IMR-90 (cell line): ENCODE measurements around the gene IDH3G. TPM values are rescaled to one million over a fixed set of nuclear protein-coding genes. Genes with fewer than 3 reads are reported as not detected.
A peak's percentile ranks its signal among the peaks of the same experiment; 100 is the strongest.

Experiments used
- ATAC-seq: fragments of 200-7000 bp; cut with Tn5 transposase; 2 replicates; pipeline ENCODE4 v1.9.1; 2020; ENCODE audit warnings: low read depth, mild to moderate bottlenecking, moderate library complexity
- Bru-seq: library from RNA; stranded (reverse); fragments of 400-500 nt; gene quantifications from one replicate; lab custom pipeline; 2021; lab: Mats Ljungman, UMichigan
- BruChase-seq, 2 experiments: library from RNA; stranded (reverse); fragments of 400-500 nt; gene quantifications; one replicate each; lab custom pipeline; 2021; lab: Mats Ljungman, UMichigan
- BruUV-seq: library from RNA; stranded (reverse); fragments of 400-500 nt; replicated peaks from 2 replicates; lab custom pipeline; 2021; lab: Mats Ljungman, UMichigan
- CTCF ChIA-PET: fragments of 300-600 bp; formaldehyde crosslinking; extraction: SDS; loops from one replicate; lab custom pipeline; 2021; ENCODE audit warnings: antibody characterized with exemption; lab: Yijun Ruan, JAX
- POLR2A ChIA-PET: fragments of 300-600 bp; sonication (Branson Sonifier 250); formaldehyde crosslinking; loops from one replicate; lab custom pipeline; 2022; ENCODE audit warnings: antibody characterized with exemption; ENCODE audit not compliant: unreplicated experiment; lab: Charles Lee
- DNase-seq: peaks from one replicate; pipeline ENCODE4 v3.0.0; 2013
- H2AFZ ChIP-seq: replicated peaks from 2 replicates; pipeline ENCODE3; 2013; ENCODE audit warnings: low read length, mild to moderate bottlenecking; ENCODE audit not compliant: poor library complexity
- H2AK5ac ChIP-seq: 2 replicates; pipeline ENCODE4 v1.6.1; 2013; ENCODE audit warnings: low read depth, low read length, inconsistent platforms
- H2AK9ac ChIP-seq: replicated peaks from 2 replicates; pipeline ENCODE3; 2013; ENCODE audit warnings: mild to moderate bottlenecking, low read depth, low read length, moderate library complexity; ENCODE audit not compliant: poor library complexity
- H2BK120ac ChIP-seq: 2 replicates; pipeline ENCODE4 v1.6.1; 2013; ENCODE audit warnings: low read depth, low read length, inconsistent platforms
- H2BK15ac ChIP-seq: 3 replicates; pipeline ENCODE4 v1.6.1; 2013; ENCODE audit warnings: low read depth, low read length, inconsistent platforms
- H2BK20ac ChIP-seq: 2 replicates; pipeline ENCODE4 v1.6.1; 2013; ENCODE audit warnings: low read depth, mild to moderate bottlenecking, inconsistent platforms, low read length, moderate library complexity
- H2BK5ac ChIP-seq: 2 replicates; pipeline ENCODE4 v1.6.1; 2013; ENCODE audit warnings: mild to moderate bottlenecking, low read depth, low read length, inconsistent platforms; ENCODE audit not compliant: poor library complexity, severe bottlenecking
- H3K14ac ChIP-seq: replicated peaks from 2 replicates; pipeline ENCODE4 v1.6.1; 2013; ENCODE audit warnings: low read depth, low read length, inconsistent platforms
- H3K18ac ChIP-seq: 2 replicates; pipeline ENCODE4 v1.6.1; 2013; ENCODE audit warnings: low read depth, low read length, control low read depth
- H3K23ac ChIP-seq: 2 replicates; pipeline ENCODE4 v1.6.1; 2013; ENCODE audit warnings: low read depth, low read length, inconsistent platforms
- H3K27ac ChIP-seq: 2 replicates; pipeline ENCODE4 v1.5.1; 2013; ENCODE audit warnings: mild to moderate bottlenecking, control low read depth, low read length; ENCODE audit not compliant: insufficient read depth
- H3K27me3 ChIP-seq: 2 replicates; pipeline ENCODE4 v1.6.1; 2013; ENCODE audit warnings: low read length; ENCODE audit not compliant: control insufficient read depth, insufficient read depth
- H3K36me3 ChIP-seq: 2 replicates; pipeline ENCODE4 v1.6.1; 2013; ENCODE audit warnings: low read length, mixed read lengths; ENCODE audit not compliant: control insufficient read depth, insufficient read depth
- H3K4ac ChIP-seq: 2 replicates; pipeline ENCODE4 v1.6.1; 2013; ENCODE audit warnings: low read depth, low read length, inconsistent platforms
- H3K4me1 ChIP-seq: 2 replicates; pipeline ENCODE4 v1.6.1; 2013; ENCODE audit warnings: low read length, mixed read lengths; ENCODE audit not compliant: control insufficient read depth, insufficient read depth
- H3K4me2 ChIP-seq: 2 replicates; pipeline ENCODE4 v1.6.1; 2013; ENCODE audit warnings: low read depth, mild to moderate bottlenecking, control low read depth, low read length, moderate library complexity
- H3K4me3 ChIP-seq: 2 replicates; pipeline ENCODE4 v1.5.1; 2013; ENCODE audit warnings: low read depth, mild to moderate bottlenecking, control low read depth, low read length, moderate library complexity; ENCODE audit not compliant: insufficient read depth
- H3K56ac ChIP-seq: 2 replicates; pipeline ENCODE4 v1.6.1; 2013; ENCODE audit warnings: low read length, inconsistent platforms; ENCODE audit not compliant: insufficient read depth; ENCODE audit errors: extremely low read depth
- H3K79me1 ChIP-seq, 2 experiments: 2 replicates each; pipeline ENCODE4 v1.6.1; 2013; ENCODE audit warnings: low read length in 2 of 2, inconsistent platforms in 1 of 2, low read depth in 1 of 2
- H3K9ac ChIP-seq: 2 replicates; pipeline ENCODE4 v1.6.1; 2013; ENCODE audit warnings: low read depth, low read length, control low read depth
- H3K9me1 ChIP-seq: 2 replicates; pipeline ENCODE4 v1.6.1; 2013; ENCODE audit warnings: low read length, inconsistent platforms; ENCODE audit not compliant: insufficient read depth
- H3K9me3 ChIP-seq: 2 replicates; pipeline ENCODE4 v1.6.1; 2013; ENCODE audit warnings: low read length; ENCODE audit not compliant: control insufficient read depth, insufficient read depth
- H4K20me1 ChIP-seq: 2 replicates; pipeline ENCODE4 v1.6.1; 2013; ENCODE audit warnings: low read length, inconsistent platforms; ENCODE audit not compliant: insufficient read depth
- H4K5ac ChIP-seq: 2 replicates; pipeline ENCODE4 v1.6.1; 2013; ENCODE audit warnings: mild to moderate bottlenecking, low read depth, low read length, control low read depth
- H4K8ac ChIP-seq, 2 experiments: 2 replicates each; pipeline ENCODE4 v1.6.1; 2013; ENCODE audit warnings: low read depth in 2 of 2, low read length in 2 of 2, control low read depth in 1 of 2, inconsistent platforms in 1 of 2
- H4K91ac ChIP-seq: 2 replicates; pipeline ENCODE4 v1.6.1; 2013; ENCODE audit warnings: low read depth, low read length, inconsistent platforms; ENCODE audit not compliant: insufficient read depth
- CEBPB ChIP-seq: IDR thresholded peaks from 2 replicates; pipeline ENCODE4 v1.6.1; 2012; ENCODE audit warnings: low read depth, low read length, improper control_type of control experiment
- CHD1 ChIP-seq: IDR thresholded peaks from 2 replicates; pipeline ENCODE4 v1.6.1; 2012; ENCODE audit warnings: low read depth, low read length, improper control_type of control experiment
- MAZ ChIP-seq: IDR thresholded peaks from 2 replicates; pipeline ENCODE4 v1.6.1; 2012; ENCODE audit warnings: low read depth, mild to moderate bottlenecking, low read length, improper control_type of control experiment, moderate library complexity, borderline replicate concordance
- MXI1 ChIP-seq: IDR thresholded peaks from 2 replicates; pipeline ENCODE4 v1.6.1; 2012; ENCODE audit warnings: low read depth, mild to moderate bottlenecking, low read length, moderate library complexity, borderline replicate concordance
- NFE2L2 ChIP-seq: fragments of 150-350 bp; IDR thresholded peaks from 2 replicates; pipeline ENCODE4 v1.6.1; 2016; ENCODE audit warnings: low read depth, mild to moderate bottlenecking, low read length
- POLR2A ChIP-seq: IDR thresholded peaks from 2 replicates; pipeline ENCODE4 v1.6.1; 2012; ENCODE audit warnings: mild to moderate bottlenecking, low read depth, low read length
- RCOR1 ChIP-seq: IDR thresholded peaks from 2 replicates; pipeline ENCODE4 v1.6.1; 2012; ENCODE audit warnings: mild to moderate bottlenecking, low read length, improper control_type of control experiment; ENCODE audit not compliant: insufficient replicate concordance
- WGBS, 2 experiments: methylation state at CpG; one replicate each; pipeline versions ENCODE4 v1.1.5 to v1.1.7; 2013; ENCODE audit warnings: missing lambda C conversion rate in 2 of 2; ENCODE audit not compliant: insufficient read length in 1 of 2; ENCODE audit errors: extremely low coverage in 2 of 2; 5-methylcytosine and 5-hydroxymethylcytosine counted together
- dilution Hi-C: fragments of 300-500 bp; cut with HindIII; formaldehyde crosslinking; loops from one replicate; pipeline ENCODE4 v1.14.3; 2018; ENCODE audit warnings: low sequenced_read_pairs; ENCODE audit not compliant: unreplicated experiment
- in situ Hi-C: fragments of 300-500 bp; cut with MboI; formaldehyde crosslinking; loops from 3 replicates; pipeline ENCODE4 v1.14.3; 2019; ENCODE audit warnings: low sequenced_read_pairs, inconsistent platforms, mixed read lengths
- intact Hi-C: fragments of 100-400 bp; cut with micrococcal nuclease; formaldehyde crosslinking; loops from 2 replicates; pipeline ENCODE4 v1.10.0; 2022
- long read RNA-seq: library from polyadenylated mRNA; unstranded; transcript quantifications from one replicate; pipeline ENCODE4 v2.0.0, GENCODE V29; 2021; ENCODE audit not compliant: unreplicated experiment
- polyA plus RNA-seq, 3 experiments: library from polyadenylated mRNA; depleted of rRNA; stranded (reverse); fragments of >200 nt; gene quantifications; 2 replicates each; pipeline ENCODE4 v1.2.3, GENCODE V29; 2012; ENCODE audit warnings: low replicate concordance in 1 of 3
- total RNA-seq: library from RNA; depleted of rRNA; stranded (reverse); fragments of >200 nt; gene quantifications from 2 replicates; pipeline ENCODE4 v1.2.3, GENCODE V29; 2012; rRNA removed
- TF ChIP-seq, protein P1 (sequence below): conservative IDR thresholded peaks from 2 replicates; pipeline ENCODE4 v1.5.1; 2012; ENCODE audit warnings: mild to moderate bottlenecking, low read depth, low read length, improper control_type of control experiment
- TF ChIP-seq, protein P2 (sequence below): fragments of 150-350 bp; IDR thresholded peaks from 2 replicates; pipeline ENCODE4 v1.6.1; 2017; ENCODE audit warnings: mild to moderate bottlenecking, antibody characterized with exemption, low read length, low read depth

IDH3G gene
- 75.8 and 79.4 TPM in 2 replicates for total RNA-seq
- 85.7 and 95.0 TPM in 2 replicates for polyA plus RNA-seq (2012; rRNA removed)
- polyA plus RNA-seq (2012; cell fraction: cytosol; rRNA removed) = 67.0 and 200 TPM in 2 replicates
- polyA plus RNA-seq (2012; cell fraction: nucleus; rRNA removed; ENCODE audit: low replicate concordance) = 164 and 364 TPM in 2 replicates
- Bru-seq, nascent RNA = percentile 66 among the genes with signal in this experiment
- percentile 63 among the genes with signal in this experiment for BruChase-seq, experiment 1, labeled RNA remaining after a 6-hour chase
- percentile 64 among the genes with signal in this experiment for BruChase-seq, experiment 2, labeled RNA remaining after a 2-hour chase
- long read RNA-seq, partial matches to known transcripts = 16 of 86 reads
- long read RNA-seq, other reads (novel, unspliced or antisense) = 70 of 86 reads

DNA sequence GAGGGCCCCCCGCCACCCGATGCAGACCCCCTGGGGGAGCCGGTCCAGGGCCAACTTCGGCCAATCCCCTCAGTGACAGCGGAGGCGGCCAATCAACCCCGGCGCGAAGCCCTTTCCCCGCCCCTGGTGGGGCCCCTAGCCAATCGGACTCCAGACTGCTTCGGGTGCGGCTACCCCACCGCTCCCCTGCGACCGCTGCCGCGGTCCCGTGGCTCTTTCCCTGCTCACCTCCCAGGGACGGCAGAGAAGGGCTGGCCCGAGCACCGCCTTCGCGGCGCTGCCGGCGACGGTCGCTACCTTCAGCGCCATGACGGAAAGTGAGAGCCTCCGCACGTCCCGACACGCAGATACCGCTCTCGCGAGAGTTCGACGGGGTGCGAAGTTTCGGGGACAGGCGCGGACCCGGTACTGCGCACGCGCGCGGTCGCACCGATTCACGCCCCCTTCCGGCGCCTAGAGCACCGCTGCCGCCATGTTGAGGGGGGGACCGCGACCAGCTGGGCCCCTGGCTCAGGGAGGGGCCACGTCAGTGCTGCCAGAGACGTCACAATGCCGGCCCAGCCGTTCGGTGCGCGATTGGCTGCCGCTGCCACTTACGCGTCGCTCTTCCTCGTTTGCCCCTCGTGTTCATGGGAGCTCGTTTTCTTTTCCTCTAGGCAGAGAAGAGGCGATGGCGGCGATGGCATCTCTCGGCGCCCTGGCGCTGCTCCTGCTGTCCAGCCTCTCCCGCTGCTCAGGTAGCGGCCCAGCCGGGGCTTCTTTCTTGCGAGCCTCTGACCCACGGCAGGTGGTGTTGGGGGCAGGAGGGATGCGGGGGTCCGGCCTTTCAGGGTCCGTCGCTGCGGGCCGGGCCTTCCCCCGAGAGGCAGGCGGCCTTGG, at the start of gene IDH3G, which contains the start of gene SSR4:
Gene IDH3G (minus strand): TSS at position 358 of the 879 bp plus-strand sequence. CDS start 49 bp downstream, at position 309.
Gene SSR4 (plus strand): TSS at position 651 of the 879 bp plus-strand sequence. CDS start 20 bp downstream, at position 671.
- dilution Hi-C loops (no loop called here), in situ Hi-C loops (no loop called here), intact Hi-C loops (loop anchor here (5.0 kb wide), 1 partner anchor 133 kb away; the partner anchor contains the start of gene ARHGAP4)
- 0 out of 2 replicates have a peak, but pooled peaks cover 6% of the 10 kb centered on the region for H4K20me1 ChIP-seq
- no peaks in the 10 kb centered on the region; the same call in 1 of the 2 replicates for H3K9me3 ChIP-seq
- no peak within 1 kb of the TSS; the same call in 2 of the 3 replicates for H2BK15ac ChIP-seq
- H3K18ac ChIP-seq = peak within 1 kb of the TSS; percentile 90
- peak within 1 kb of the TSS; percentile 97 for H3K9ac ChIP-seq
- H3K9me1 ChIP-seq = peaks cover 6% of the 10 kb centered on the region; the same call in 1 of the 2 replicates
- H3K27ac ChIP-seq = peak within 1 kb of the TSS; percentile 99
- H3K56ac ChIP-seq = peak within 1 kb of the TSS; percentile 96
- peak within 1 kb of the TSS; percentile 99 for H2BK5ac ChIP-seq
- H2BK120ac ChIP-seq = peak within 1 kb of the TSS; percentile 87
- H3K23ac ChIP-seq = peak within 1 kb of the TSS; percentile 95; the same call in 1 of the 2 replicates
- H2AK9ac ChIP-seq = peak within 1 kb of the TSS; percentile 94
- peak; percentile 92 for ATAC-seq
- ChIA-PET CTCF (interaction anchor here (1.4 kb wide), 1 partner anchor 130 kb away, joined by 3 read pairs; no protein-coding TSS in a partner anchor), POLR2A (interaction anchor here (0.5 to 1.1 kb wide), 2 partner anchors 134 to 798 kb away, joined by 3 to 4 read pairs; no protein-coding TSS in a partner anchor)
- H4K91ac ChIP-seq = peak within 1 kb of the TSS; percentile 93
- peak within 1 kb of the TSS; percentile 94 for H3K4me3 ChIP-seq
- H4K8ac ChIP-seq = peak within 1 kb of the TSS; percentile 83 to 92
- no TSS peak for BruUV-seq
- H3K4me2 ChIP-seq = peak within 1 kb of the TSS; percentile 75
- H3K79me1 ChIP-seq = peaks cover 4 to 38% of the 10 kb centered on the region in 2 experiments
- peak within 1 kb of the TSS; percentile 93 for H4K5ac ChIP-seq
- no peaks in the 10 kb centered on the region for H3K27me3 ChIP-seq
- WGBS, 2 experiments = 24% methylated on average over 60 of the region's 92 CpGs; no CpG with 5 or more reads in 1 of the 2 experiments
- peaks cover 4% of the 10 kb centered on the region; the same call in 1 of the 2 replicates for H3K4me1 ChIP-seq
- peak within 1 kb of the TSS; percentile 85 for H2AK5ac ChIP-seq
- H3K14ac ChIP-seq = peak within 1 kb of the TSS; percentile 99
- H2BK20ac ChIP-seq = no peak within 1 kb of the TSS
- peaks cover 21% of the 10 kb centered on the region for H3K36me3 ChIP-seq
- peak; percentile 93 for DNase-seq
- H2AFZ ChIP-seq = peak within 1 kb of the TSS; percentile 99
- H3K4ac ChIP-seq = peak within 1 kb of the TSS; percentile 99
- TF ChIP-seq POLR2A (peak; percentile 73), CEBPB (no peak), MAZ (peak; percentile 63; the same call in 1 of the 2 replicates), NFE2L2 (no peak), MXI1 (peak; percentile 14; the same call in 1 of the 2 replicates), RCOR1 (no peak), CHD1 (no peak)
- TF ChIP-seq, protein P1, sequence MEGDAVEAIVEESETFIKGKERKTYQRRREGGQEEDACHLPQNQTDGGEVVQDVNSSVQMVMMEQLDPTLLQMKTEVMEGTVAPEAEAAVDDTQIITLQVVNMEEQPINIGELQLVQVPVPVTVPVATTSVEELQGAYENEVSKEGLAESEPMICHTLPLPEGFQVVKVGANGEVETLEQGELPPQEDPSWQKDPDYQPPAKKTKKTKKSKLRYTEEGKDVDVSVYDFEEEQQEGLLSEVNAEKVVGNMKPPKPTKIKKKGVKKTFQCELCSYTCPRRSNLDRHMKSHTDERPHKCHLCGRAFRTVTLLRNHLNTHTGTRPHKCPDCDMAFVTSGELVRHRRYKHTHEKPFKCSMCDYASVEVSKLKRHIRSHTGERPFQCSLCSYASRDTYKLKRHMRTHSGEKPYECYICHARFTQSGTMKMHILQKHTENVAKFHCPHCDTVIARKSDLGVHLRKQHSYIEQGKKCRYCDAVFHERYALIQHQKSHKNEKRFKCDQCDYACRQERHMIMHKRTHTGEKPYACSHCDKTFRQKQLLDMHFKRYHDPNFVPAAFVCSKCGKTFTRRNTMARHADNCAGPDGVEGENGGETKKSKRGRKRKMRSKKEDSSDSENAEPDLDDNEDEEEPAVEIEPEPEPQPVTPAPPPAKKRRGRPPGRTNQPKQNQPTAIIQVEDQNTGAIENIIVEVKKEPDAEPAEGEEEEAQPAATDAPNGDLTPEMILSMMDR = peak; percentile 28; the same call in 1 of the 2 replicates
- TF ChIP-seq, protein P2, sequence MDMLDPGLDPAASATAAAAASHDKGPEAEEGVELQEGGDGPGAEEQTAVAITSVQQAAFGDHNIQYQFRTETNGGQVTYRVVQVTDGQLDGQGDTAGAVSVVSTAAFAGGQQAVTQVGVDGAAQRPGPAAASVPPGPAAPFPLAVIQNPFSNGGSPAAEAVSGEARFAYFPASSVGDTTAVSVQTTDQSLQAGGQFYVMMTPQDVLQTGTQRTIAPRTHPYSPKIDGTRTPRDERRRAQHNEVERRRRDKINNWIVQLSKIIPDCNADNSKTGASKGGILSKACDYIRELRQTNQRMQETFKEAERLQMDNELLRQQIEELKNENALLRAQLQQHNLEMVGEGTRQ = no peak
